Cardiac muscle cell (in vitro differentiated cells and primary cell): ENCODE results near the gene LKAAEAR1. TPM values are rescaled to one million over a fixed set of nuclear protein-coding genes. Genes with fewer than 3 reads are reported as not detected.

Source experiments
- DNase-seq, 2 donors: peaks; one replicate each; pipeline versions ENCODE4 v3.0.0 to v3.0.0-alpha.2; 2010 to 2017; ENCODE audit warnings: low read depth in 1 of 2, low spot score in 1 of 2
- H3K27ac ChIP-seq: fragments of 200-600 bp; sonication (generic); 2 replicates; pipeline ENCODE4 v1.5.1; 2016
- H3K27me3 ChIP-seq: fragments of 200-600 bp; sonication (generic); 2 replicates; pipeline ENCODE4 v1.6.0; 2016; ENCODE audit warnings: control low read depth
- H3K36me3 ChIP-seq: fragments of 200-600 bp; sonication (generic); 2 replicates; pipeline ENCODE4 v1.5.1; 2016; ENCODE audit warnings: control low read depth
- H3K4me1 ChIP-seq: fragments of 200-600 bp; sonication (generic); 2 replicates; pipeline ENCODE4 v1.8.1; 2017; ENCODE audit warnings: low read depth, mild to moderate bottlenecking, mixed run types
- H3K4me3 ChIP-seq: fragments of 200-600 bp; sonication (generic); 2 replicates; pipeline ENCODE4 v1.5.1; 2016; ENCODE audit warnings: mild to moderate bottlenecking
- H3K9me3 ChIP-seq: fragments of 200-600 bp; sonication (generic); 2 replicates; pipeline ENCODE4 v1.5.1; 2017; ENCODE audit warnings: low read depth, mild to moderate bottlenecking, control low read depth
- CTCF ChIP-seq: IDR thresholded peaks from 2 replicates; pipeline ENCODE4 v1.5.1; 2012; ENCODE audit warnings: low read depth, mild to moderate bottlenecking, low read length
- polyA plus RNA-seq: library from polyadenylated mRNA; unstranded; fragments of >200 nt; fragmentation: Nextera tagmentation; extraction: Ambion mirVana; gene quantifications from 2 replicates; pipeline ENCODE4 v1.2.1, GENCODE V29; 2016
- total RNA-seq: library from RNA; depleted of rRNA; stranded (reverse); fragments of >200 nt; gene quantifications from 2 replicates; pipeline ENCODE4 v1.2.3, GENCODE V29; 2016

The LKAAEAR1 gene
- total and polyA plus RNA-seq, 2 experiments from 2014 or later: 0.21 to 2.2 TPM

- Histone ChIP-seq H3K36me3 (no peaks in the 10 kb centered on the region), H3K4me1 (peaks cover 8% of the 10 kb centered on the region), H3K27me3 (peaks cover 83% of the 10 kb centered on the region), H3K4me3 (no peak overlapping the region), H3K27ac (no peak overlapping the region), H3K9me3 (no peaks in the 10 kb centered on the region)
- DNase-seq: no peak
- TF ChIP-seq CTCF: no peak
These were observed 43.8 kb downstream of the LKAAEAR1 start for GRCh38 chr20:64040231-64041039.

- no peak for DNase-seq
- no peak for TF ChIP-seq CTCF
- Histone ChIP-seq H3K27ac (no peak overlapping the region), H3K4me3 (peak overlapping the region; percentile 25), H3K4me1 (peaks cover 8% of the 10 kb centered on the region), H3K36me3 (no peaks in the 10 kb centered on the region), H3K9me3 (no peaks in the 10 kb centered on the region), H3K27me3 (peaks cover 74% of the 10 kb centered on the region)
These were observed 44.7 kb downstream of the LKAAEAR1 start for GRCh38 chr20:64039293-64040160.

- no peaks in the 10 kb centered on the region for H3K36me3 ChIP-seq
- H3K9me3 ChIP-seq: no peaks in the 10 kb centered on the region
- H3K27ac ChIP-seq: no peak overlapping the region
- peak overlapping the region; percentile 25 for H3K4me3 ChIP-seq
- TF ChIP-seq CTCF: peak; percentile 73
- H3K27me3 ChIP-seq: peaks cover 66% of the 10 kb centered on the region
- peak; percentile 68 to 83 for DNase-seq
- peaks cover 8% of the 10 kb centered on the region for H3K4me1 ChIP-seq
These were observed 45.5 kb downstream of the LKAAEAR1 start for GRCh38 chr20:64038565-64039292.

- peak overlapping the region; percentile 25 for H3K4me3 ChIP-seq
- no peaks in the 10 kb centered on the region for H3K36me3 ChIP-seq
- peaks cover 61% of the 10 kb centered on the region for H3K27me3 ChIP-seq
- TF ChIP-seq CTCF: no peak
- no peak for DNase-seq
- H3K27ac ChIP-seq: no peak overlapping the region
- H3K4me1 ChIP-seq: peaks cover 8% of the 10 kb centered on the region
- H3K9me3 ChIP-seq: no peaks in the 10 kb centered on the region
These were observed 46.0 kb downstream of the LKAAEAR1 start for GRCh38 chr20:64038224-64038564.

- Histone ChIP-seq H3K4me1 (peaks cover 8% of the 10 kb centered on the region), H3K27me3 (peaks cover 57% of the 10 kb centered on the region), H3K36me3 (no peaks in the 10 kb centered on the region), H3K4me3 (no peak overlapping the region), H3K9me3 (no peaks in the 10 kb centered on the region), H3K27ac (no peak overlapping the region)
- no peak for TF ChIP-seq CTCF
- no peak for DNase-seq
These were observed 46.5 kb downstream of the LKAAEAR1 start for GRCh38 chr20:64037498-64038213.
